ENCODE results near the gene OR10P1. TPM values are rescaled to one million over a fixed set of nuclear protein-coding genes. Genes with fewer than 3 reads are reported as not detected.

Gene OR10P1
- polyA plus RNA-seq, 2 of the 4 experiments (the other 2 are of a cell fraction), result not detected

DNA sequence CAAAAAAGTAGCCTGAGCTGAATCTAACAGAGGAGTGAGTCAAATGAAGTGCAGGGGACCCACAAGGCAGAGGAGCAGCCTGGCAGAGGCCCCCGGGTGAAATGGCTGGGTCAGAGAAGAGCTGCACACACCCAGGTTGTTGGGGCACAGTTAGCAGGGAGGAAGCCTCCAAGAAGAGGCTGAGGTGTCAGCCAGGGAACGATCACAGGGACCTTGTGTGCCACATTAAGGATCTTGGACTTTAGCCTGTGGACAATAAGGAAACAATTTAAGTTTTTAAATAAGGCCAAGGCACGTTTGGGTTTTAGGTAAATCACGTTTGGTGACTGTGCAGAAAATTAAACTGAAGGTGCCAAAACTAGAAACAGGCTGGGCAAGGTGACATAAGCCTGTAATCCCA, 35.1 kb downstream of the OR10P1 start (continued):
- TF ChIP-seq, protein P1, sequence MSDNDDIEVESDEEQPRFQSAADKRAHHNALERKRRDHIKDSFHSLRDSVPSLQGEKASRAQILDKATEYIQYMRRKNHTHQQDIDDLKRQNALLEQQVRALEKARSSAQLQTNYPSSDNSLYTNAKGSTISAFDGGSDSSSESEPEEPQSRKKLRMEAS (IDR thresholded peaks at IDR 0.05), result no peak
- TF ChIP-seq RARB (CRISPR knock-in tag; IDR thresholded peaks at IDR 0.05), result no peak
- TF ChIP-seq POLR2A (IDR thresholded peaks at IDR 0.05; ENCODE audit: low read length), result no peak
- TF ChIP-seq KDM5A (IDR thresholded peaks at IDR 0.05), result no peak
- no peak for TF ChIP-seq EP300 (IDR thresholded peaks at IDR 0.05)
- TF ChIP-seq, protein P2, sequence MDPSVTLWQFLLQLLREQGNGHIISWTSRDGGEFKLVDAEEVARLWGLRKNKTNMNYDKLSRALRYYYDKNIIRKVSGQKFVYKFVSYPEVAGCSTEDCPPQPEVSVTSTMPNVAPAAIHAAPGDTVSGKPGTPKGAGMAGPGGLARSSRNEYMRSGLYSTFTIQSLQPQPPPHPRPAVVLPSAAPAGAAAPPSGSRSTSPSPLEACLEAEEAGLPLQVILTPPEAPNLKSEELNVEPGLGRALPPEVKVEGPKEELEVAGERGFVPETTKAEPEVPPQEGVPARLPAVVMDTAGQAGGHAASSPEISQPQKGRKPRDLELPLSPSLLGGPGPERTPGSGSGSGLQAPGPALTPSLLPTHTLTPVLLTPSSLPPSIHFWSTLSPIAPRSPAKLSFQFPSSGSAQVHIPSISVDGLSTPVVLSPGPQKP (IDR thresholded peaks at IDR 0.05; ENCODE audit: low read depth, low read length), result no peak

DNA sequence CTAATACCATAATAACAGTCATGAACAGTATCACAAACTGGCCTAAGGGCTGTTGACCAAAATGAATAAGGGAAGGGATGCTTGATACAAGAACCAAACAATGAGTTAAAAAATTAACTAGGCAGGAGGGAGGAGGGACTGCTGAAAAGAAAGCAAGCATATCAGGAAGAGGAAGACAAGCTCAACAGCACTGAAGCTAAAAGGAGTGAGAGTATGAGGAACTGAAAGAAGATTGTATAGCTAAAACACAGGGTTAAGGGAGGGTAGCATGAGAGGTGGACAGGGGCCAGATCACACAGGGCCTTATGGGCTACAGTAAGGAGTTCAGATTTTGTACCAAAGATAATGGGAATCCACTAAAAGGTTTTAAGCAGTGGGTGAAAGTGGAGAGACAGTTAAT, 36.9 kb downstream of the OR10P1 start:
- no peak overlapping the region for H3K4me2 ChIP-seq
- FAIRE-seq (no peak), ATAC-seq (no peak), DNase-seq (ENCODE audit: low read depth in 1 of 2, low spot score in 1 of 2) (no peak)
- H3K4me1 ChIP-seq, result no peaks in the 10 kb centered on the region
- H3K4me3 ChIP-seq, result no peak overlapping the region
- ChIA-PET CTCF (interaction anchor here (1.5 to 2.0 kb wide), 2 partner anchors 8 to 18 kb away, joined by 3 to 8 read pairs; a partner anchor contains a TSS), POLR2A (no interaction called here)
- no peak overlapping the region for H3K27ac ChIP-seq
- TF ChIP-seq NR3C1 (IDR thresholded peaks at IDR 0.05), result no peak
- TF ChIP-seq TFCP2L1 (CRISPR knock-in tag; IDR thresholded peaks at IDR 0.05), result no peak
- no peak for TF ChIP-seq NFE2L2 (conservative IDR thresholded peaks at IDR 0.05; ENCODE audit: low read length)
- no peak for TF ChIP-seq HOXB5 (CRISPR knock-in tag; IDR thresholded peaks at IDR 0.05)
- no peak for TF ChIP-seq HDAC2 (IDR thresholded peaks at IDR 0.05)
- no peak for TF ChIP-seq RCOR1 (IDR thresholded peaks at IDR 0.05; ENCODE audit: low read depth, low read length)
- no peak for TF ChIP-seq ZC3H11A (IDR thresholded peaks at IDR 0.05)
- no peak for TF ChIP-seq KDM5A (IDR thresholded peaks at IDR 0.05)
- no peak for TF ChIP-seq FOSL2 (IDR thresholded peaks at IDR 0.05)
- no peak for TF ChIP-seq FOSL2 (CRISPR knock-in tag; IDR thresholded peaks at IDR 0.05)
- TF ChIP-seq RAD21 (conservative IDR thresholded peaks at IDR 0.05 in 1 of 2, IDR thresholded peaks at IDR 0.05 in 1 of 2), result no peak
- no peak for TF ChIP-seq HOXB13 (CRISPR knock-in tag; IDR thresholded peaks at IDR 0.05; ENCODE audit: low read depth)
- no peak for TF ChIP-seq EHMT2 (IDR thresholded peaks at IDR 0.05; ENCODE audit: low read depth)
- TF ChIP-seq, protein P3, sequence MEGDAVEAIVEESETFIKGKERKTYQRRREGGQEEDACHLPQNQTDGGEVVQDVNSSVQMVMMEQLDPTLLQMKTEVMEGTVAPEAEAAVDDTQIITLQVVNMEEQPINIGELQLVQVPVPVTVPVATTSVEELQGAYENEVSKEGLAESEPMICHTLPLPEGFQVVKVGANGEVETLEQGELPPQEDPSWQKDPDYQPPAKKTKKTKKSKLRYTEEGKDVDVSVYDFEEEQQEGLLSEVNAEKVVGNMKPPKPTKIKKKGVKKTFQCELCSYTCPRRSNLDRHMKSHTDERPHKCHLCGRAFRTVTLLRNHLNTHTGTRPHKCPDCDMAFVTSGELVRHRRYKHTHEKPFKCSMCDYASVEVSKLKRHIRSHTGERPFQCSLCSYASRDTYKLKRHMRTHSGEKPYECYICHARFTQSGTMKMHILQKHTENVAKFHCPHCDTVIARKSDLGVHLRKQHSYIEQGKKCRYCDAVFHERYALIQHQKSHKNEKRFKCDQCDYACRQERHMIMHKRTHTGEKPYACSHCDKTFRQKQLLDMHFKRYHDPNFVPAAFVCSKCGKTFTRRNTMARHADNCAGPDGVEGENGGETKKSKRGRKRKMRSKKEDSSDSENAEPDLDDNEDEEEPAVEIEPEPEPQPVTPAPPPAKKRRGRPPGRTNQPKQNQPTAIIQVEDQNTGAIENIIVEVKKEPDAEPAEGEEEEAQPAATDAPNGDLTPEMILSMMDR (IDR thresholded peaks at IDR 0.05), result no peak
- TF ChIP-seq, protein P4, sequence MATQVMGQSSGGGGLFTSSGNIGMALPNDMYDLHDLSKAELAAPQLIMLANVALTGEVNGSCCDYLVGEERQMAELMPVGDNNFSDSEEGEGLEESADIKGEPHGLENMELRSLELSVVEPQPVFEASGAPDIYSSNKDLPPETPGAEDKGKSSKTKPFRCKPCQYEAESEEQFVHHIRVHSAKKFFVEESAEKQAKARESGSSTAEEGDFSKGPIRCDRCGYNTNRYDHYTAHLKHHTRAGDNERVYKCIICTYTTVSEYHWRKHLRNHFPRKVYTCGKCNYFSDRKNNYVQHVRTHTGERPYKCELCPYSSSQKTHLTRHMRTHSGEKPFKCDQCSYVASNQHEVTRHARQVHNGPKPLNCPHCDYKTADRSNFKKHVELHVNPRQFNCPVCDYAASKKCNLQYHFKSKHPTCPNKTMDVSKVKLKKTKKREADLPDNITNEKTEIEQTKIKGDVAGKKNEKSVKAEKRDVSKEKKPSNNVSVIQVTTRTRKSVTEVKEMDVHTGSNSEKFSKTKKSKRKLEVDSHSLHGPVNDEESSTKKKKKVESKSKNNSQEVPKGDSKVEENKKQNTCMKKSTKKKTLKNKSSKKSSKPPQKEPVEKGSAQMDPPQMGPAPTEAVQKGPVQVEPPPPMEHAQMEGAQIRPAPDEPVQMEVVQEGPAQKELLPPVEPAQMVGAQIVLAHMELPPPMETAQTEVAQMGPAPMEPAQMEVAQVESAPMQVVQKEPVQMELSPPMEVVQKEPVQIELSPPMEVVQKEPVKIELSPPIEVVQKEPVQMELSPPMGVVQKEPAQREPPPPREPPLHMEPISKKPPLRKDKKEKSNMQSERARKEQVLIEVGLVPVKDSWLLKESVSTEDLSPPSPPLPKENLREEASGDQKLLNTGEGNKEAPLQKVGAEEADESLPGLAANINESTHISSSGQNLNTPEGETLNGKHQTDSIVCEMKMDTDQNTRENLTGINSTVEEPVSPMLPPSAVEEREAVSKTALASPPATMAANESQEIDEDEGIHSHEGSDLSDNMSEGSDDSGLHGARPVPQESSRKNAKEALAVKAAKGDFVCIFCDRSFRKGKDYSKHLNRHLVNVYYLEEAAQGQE (IDR thresholded peaks at IDR 0.05), result no peak
- TF ChIP-seq FOSB (CRISPR knock-in tag; IDR thresholded peaks at IDR 0.05), result no peak
- TF ChIP-seq ZSCAN20 (CRISPR knock-in tag; IDR thresholded peaks at IDR 0.05), result no peak
- TF ChIP-seq ESRRA (IDR thresholded peaks at IDR 0.05; ENCODE audit: borderline replicate concordance, low read length), result no peak
- no peak for TF ChIP-seq PHF8 (IDR thresholded peaks at IDR 0.05; ENCODE audit: borderline replicate concordance, low read depth)
- H3K9me3 ChIP-seq, result no peaks in the 10 kb centered on the region
